ENCODE data around the gene SLC5A11.
"Not testable (repeated sequence)": the region's sequence is repeated elsewhere in the genome, so short reads cannot be mapped to it uniquely, and the experiment has no call there.

The SLC5A11 gene

GRCh38 chr16:24845726-24846547 lies at the start of gene SLC5A11:
SLC5A11 (plus strand) TSS chr16:24845963; CDS start chr16:24858644, 12,681 bp downstream.
- no peak for DNase-seq (ENCODE audit: low spot score)
- FAIRE-seq = no peak

DNA sequence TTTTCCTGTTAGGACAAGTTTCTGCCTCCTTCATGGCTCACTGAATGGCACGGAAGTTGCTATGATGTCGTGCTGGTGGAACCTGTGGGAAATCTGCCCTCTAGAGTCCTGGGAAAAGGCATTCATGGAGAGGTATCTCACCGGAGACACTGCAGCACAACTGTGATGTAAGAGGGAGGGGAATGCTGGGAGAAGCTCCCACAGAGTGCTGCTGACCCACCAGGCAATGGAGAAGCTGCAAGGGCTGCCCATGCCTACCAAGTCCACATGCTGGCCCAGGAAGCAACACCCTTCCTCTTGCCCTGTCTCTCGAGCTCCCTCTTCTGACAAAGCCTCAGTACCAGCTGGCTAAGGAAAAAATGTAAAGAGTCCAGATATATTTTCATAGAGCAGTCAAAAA lies 45.2 kb upstream of the SLC5A11 start:
- DNase-seq (ENCODE audit: low spot score) (peak; percentile 73), FAIRE-seq (no peak)

DNA sequence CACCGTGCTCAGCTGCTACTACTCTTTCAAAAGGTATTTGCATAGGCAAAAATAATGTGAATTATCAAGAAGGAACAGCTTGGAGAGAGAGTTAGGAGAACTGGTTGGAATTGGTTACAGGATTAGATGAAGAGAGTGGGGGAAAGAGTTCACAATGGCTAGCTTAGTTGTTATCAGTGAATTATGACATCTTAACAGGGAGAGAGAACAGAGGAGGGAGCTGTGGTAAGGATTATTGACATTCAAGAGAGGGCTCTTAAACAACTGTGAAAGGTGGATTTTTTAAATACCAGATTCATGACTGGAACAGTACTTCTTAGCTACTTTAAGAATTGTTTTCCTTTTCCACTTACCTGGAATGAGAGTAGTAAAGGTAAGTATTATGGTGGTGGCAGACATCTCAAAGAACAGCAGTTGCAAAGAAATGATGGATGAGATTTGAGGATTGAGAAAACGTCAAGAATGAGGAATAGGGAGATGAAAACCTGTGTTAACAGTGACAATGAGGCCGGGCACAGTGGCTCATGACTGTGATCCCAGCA lies 43.9 kb upstream of the SLC5A11 start:
- DNase-seq (ENCODE audit: low spot score) (no peak), FAIRE-seq (no peak)

DNA sequence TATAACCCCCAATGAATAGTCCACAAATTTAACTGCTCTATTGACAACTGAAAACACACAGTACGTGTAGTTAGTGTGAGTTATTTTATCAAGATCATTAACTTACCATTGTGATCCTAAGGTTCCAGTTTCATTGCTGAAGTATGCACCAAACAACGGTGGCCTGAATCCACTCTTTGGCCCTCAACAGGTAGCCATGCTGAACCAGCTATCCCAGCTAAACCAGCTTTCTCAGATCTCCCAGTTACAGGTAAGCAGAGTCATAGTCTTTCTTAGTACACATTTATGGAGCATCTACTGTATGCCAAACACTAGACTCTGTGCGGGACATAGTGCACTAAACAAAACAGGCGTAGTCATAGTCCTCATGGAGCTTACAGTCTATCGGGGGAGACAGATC lies 40.3 kb upstream of the SLC5A11 start:
- DNase-seq (ENCODE audit: low spot score) = no peak
- no peak for FAIRE-seq

DNA sequence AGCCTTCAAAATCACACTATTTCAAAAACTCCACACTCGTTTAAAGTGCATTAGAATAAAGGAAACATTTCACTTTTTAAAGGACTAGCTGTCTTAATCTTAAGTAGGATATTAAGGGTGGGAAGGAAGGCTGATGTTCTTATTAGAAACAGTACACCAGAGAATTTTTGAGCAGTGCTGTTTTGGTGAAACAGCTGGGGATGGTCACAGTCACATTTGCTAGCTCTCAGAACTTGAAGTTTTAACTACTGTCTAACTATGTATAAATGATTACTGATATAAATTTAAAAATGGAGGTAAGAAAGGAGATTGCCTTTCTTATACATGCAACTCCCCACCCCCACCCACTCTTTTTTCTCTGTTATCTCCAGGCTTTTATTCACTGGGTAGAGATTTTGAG lies 38.5 kb upstream of the SLC5A11 start:
- no peak for DNase-seq (ENCODE audit: low spot score)
- FAIRE-seq = no peak

- no peak for FAIRE-seq
- DNase-seq (ENCODE audit: low spot score) = no peak
Measured at GRCh38 chr16:24810951-24811843, 34.6 kb upstream of the SLC5A11 start.

GRCh38 chr16:24812813-24813212 lies 33.0 kb upstream of the SLC5A11 start:
- not testable (repeated sequence) for DNase-seq (ENCODE audit: low spot score); FAIRE-seq

GRCh38 chr16:24815021-24815420 lies 30.7 kb upstream of the SLC5A11 start:
- no peak for FAIRE-seq
- DNase-seq (ENCODE audit: low spot score) = no peak

GRCh38 chr16:24816688-24817087 lies 29.1 kb upstream of the SLC5A11 start:
- DNase-seq (ENCODE audit: low spot score) = no peak
- FAIRE-seq = no peak

- no peak for FAIRE-seq
Measured at GRCh38 chr16:24819462-24820040, 26.2 kb upstream of the SLC5A11 start.

DNA sequence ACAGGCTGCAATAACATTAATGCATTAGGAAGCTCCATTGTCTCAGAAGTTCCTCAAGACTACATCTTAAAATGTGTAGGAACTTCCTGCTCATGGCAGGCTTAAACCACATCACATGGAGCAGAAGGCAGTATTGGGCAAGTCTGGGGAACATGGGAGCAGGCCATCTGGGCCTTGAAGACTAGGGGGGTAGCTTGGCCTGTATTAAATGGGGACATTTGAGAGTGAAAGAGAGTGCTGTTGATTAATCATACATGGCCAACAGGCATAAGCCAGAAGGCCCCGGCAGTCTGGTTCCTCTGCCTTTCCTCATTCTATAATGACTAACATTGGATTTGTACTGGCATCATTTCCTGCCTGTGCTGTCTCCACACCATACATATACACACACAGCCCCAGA lies 25.2 kb upstream of the SLC5A11 start:
- no peak for FAIRE-seq

More at GRCh38 chr16:24819462-24820040, 26.2 kb upstream of the SLC5A11 start:
- DNase-seq (ENCODE audit: low spot score) = no peak

DNA sequence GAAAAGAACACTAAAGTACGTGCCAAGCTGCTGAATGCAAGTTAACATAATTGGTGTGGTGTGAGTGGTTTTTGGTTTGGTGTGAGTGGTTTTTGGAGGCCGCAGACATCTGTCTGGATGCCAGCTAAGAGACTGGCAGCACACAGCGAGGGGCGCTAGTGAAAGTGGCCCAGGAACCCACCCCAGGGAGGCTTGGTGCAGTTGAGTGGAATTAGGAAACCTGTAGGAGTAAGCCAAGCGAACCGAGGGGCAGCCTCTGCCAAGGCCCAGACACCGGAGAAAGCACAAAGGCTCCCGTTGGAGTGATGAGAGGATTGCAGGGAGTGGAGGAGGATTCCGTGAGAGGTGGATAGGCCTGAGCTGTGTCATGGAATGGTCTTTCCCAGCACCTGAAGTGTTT lies 24.6 kb upstream of the SLC5A11 start:
- FAIRE-seq = no peak
- DNase-seq (ENCODE audit: low spot score) = no peak

More for the DNA sequence above, 25.2 kb upstream of the SLC5A11 start:
- DNase-seq (ENCODE audit: low spot score) = no peak

DNA sequence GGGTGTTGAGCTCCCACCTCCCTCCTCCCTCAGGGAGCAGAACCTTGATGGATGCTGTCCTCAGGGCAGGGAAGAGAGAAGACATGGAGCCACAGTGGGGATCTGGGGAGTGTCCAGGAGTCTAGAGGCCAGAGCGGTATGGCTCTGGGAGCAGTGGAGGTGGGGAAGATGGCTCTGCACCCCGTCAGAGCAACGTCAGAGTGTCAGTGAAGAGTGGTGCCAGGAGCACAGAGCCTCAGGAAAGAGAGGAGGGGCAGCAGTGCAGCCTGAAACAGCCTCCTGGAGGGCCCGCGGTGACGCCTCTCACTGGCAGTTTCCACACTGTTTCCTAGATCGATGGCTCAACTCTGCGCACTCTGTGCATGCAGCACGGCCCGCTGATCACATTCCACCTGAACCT lies 23.2 kb upstream of the SLC5A11 start:
- no peak for FAIRE-seq
- no peak for DNase-seq (ENCODE audit: low spot score)

DNA sequence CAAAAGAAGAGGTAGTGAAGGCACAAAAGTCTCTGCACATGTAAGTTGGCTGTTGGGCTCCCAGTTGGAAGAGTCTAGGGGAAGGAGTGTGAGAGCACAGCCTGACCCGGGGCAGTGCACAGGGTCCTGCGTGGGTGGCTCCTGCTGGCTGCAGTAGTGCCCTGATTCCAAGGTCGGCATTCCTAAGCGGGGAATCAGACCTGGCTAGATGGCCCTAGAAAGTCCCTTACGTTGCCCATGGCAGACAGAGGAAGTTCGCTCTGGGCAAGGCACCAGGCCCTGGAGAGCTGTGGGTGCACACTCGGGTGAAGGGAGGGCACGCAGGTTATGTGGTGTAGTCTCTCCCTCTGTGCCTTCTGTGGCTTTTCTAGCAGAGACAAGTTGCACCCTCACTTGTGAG lies 22.8 kb upstream of the SLC5A11 start:
- no peak for FAIRE-seq
- DNase-seq (ENCODE audit: low spot score) = no peak

GRCh38 chr16:24825696-24826095 lies 20.1 kb upstream of the SLC5A11 start:
- FAIRE-seq (no peak), DNase-seq (ENCODE audit: low spot score) (no peak)

- FAIRE-seq (no peak), DNase-seq (ENCODE audit: low spot score) (no peak)
Measured at GRCh38 chr16:24826096-24826690, 19.6 kb upstream of the SLC5A11 start.

- no peak for FAIRE-seq
Measured at GRCh38 chr16:24826817-24827566, 18.8 kb upstream of the SLC5A11 start.

DNA sequence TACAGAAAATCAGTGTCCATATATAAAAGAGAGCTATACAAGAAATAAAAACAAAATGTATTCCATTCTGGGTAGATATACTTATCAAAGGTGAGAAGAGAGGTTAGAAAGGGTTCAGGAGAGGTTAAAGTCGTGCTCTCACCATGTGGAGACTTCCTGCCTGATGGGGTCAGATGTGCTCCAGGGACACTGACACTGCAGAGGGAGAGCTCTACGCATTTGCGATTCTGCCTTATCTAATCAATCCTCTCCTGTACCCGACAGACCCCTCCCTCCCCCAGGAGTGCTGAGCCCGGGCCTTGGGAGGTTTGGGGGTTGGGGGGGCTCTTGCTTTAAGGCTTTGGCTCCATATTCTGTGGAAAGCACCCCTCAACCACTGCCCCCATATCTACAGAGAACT lies 16.6 kb upstream of the SLC5A11 start:
- FAIRE-seq = no peak
- no peak for DNase-seq (ENCODE audit: low spot score)

More at GRCh38 chr16:24826817-24827566, 18.8 kb upstream of the SLC5A11 start:
- no peak for DNase-seq (ENCODE audit: low spot score)

GRCh38 chr16:24833352-24833751 lies 12.4 kb upstream of the SLC5A11 start:
- no peak for FAIRE-seq

More at GRCh38 chr16:24833352-24833751, 12.4 kb upstream of the SLC5A11 start:
- no peak for DNase-seq (ENCODE audit: low spot score)

All from RCC 7860 (cell line).